ENCODE results near the gene TREX2.

DNA sequence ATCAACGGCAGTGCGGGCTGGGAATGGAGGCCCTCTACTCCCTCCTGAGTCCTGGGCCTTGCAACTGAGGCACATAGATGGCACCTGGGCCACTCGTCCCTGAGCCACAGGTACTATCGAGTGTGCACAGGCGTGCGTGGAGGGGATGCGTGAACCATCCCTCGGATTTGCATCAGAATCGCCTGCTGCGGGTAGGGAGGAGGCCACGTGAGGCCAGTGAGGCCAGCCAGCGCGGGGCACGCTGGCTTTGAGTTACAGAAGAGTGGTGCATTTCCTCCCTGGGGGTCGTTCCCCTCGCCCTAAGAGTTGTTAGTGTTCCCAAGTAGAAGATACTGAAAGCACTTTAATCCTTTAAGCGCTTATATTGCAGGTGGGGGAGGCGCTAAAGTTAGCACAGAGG, 24.0 kb downstream of the TREX2 start:
- no peak for TF ChIP-seq EZH2 (IDR thresholded peaks at IDR 0.05; ENCODE audit: borderline replicate concordance, low read length)
- TF ChIP-seq, protein P1, sequence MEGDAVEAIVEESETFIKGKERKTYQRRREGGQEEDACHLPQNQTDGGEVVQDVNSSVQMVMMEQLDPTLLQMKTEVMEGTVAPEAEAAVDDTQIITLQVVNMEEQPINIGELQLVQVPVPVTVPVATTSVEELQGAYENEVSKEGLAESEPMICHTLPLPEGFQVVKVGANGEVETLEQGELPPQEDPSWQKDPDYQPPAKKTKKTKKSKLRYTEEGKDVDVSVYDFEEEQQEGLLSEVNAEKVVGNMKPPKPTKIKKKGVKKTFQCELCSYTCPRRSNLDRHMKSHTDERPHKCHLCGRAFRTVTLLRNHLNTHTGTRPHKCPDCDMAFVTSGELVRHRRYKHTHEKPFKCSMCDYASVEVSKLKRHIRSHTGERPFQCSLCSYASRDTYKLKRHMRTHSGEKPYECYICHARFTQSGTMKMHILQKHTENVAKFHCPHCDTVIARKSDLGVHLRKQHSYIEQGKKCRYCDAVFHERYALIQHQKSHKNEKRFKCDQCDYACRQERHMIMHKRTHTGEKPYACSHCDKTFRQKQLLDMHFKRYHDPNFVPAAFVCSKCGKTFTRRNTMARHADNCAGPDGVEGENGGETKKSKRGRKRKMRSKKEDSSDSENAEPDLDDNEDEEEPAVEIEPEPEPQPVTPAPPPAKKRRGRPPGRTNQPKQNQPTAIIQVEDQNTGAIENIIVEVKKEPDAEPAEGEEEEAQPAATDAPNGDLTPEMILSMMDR (conservative IDR thresholded peaks at IDR 0.05 in 1 of 2, IDR thresholded peaks at IDR 0.05 in 1 of 2; ENCODE audit: extremely low read depth in 1 of 2, insufficient read depth in 1 of 2, low read depth in 1 of 2, low read length in 2 of 2): no peak
